ENCODE data around the gene TANGO6.

GRCh38 chr16:69108905-69109252, 265.5 kb downstream of the TANGO6 start:
- TF ChIP-seq CTCF (conservative IDR thresholded peaks at IDR 0.05; ENCODE audit: low read depth, low read length), result no peak
- TF ChIP-seq EZH2 (IDR thresholded peaks at IDR 0.05; ENCODE audit: borderline replicate concordance, low read depth, low read length, poor library complexity, severe bottlenecking), result no peak
